Fibroblast of the aortic adventitia (primary cell): ENCODE data around the gene OPCML. TPM values are rescaled to one million over a fixed set of nuclear protein-coding genes. Genes with fewer than 3 reads are reported as not detected.
"Not testable (repeated sequence)": the region's sequence is repeated elsewhere in the genome, so short reads cannot be mapped to it uniquely, and the experiment has no call there.

ENCODE experiments used
- DNase-seq: peaks from one replicate; pipeline ENCODE4 v3.0.0-alpha.2; 2010; ENCODE audit warnings: low read depth
- H3K4me3 ChIP-seq: 2 replicates; pipeline ENCODE4 v1.5.1; 2011; ENCODE audit warnings: low read depth, mild to moderate bottlenecking, control low read depth, low read length, moderate library complexity
- small RNA-seq: library from RNA; depleted of rRNA; stranded (forward); fragments of <200 nt; gene quantifications from one replicate; pipeline ENCODE3, GENCODE V24; 2012
- total RNA-seq: library from RNA; depleted of rRNA; stranded (reverse); fragments of >200 nt; gene quantifications from 2 replicates; pipeline ENCODE4 v1.2.3, GENCODE V29; 2012; ENCODE audit warnings: low replicate concordance
- TF ChIP-seq, protein P1 (sequence below): IDR thresholded peaks from 2 replicates; pipeline ENCODE4 v1.5.1; 2011; ENCODE audit warnings: mild to moderate bottlenecking, low read length, control low read depth, inconsistent platforms; ENCODE audit not compliant: insufficient read depth

OPCML gene
- total RNA-seq, 1 donor: 0.18 TPM

DNA sequence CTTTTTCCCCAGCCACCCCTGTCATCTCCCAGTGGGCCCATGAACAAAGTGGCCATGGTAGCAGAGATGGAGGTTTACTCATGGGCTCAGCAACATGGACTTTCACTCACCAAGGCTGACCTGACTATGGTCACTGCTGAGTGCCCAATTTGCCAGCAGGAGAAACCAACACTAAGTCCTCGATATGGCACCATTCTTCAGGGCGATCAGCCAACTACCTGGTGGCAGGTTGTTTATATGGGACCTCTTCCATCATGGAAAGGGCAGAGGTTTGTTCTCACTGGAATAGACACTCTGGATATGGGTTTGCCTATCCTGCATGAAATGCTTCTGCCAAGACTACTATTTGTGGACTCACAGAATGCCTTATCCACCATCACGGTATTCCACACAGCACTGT, 1152.8 kb downstream of the OPCML start:
- DNase-seq: no peak
- no peak overlapping the region for H3K4me3 ChIP-seq
- TF ChIP-seq, protein P1, sequence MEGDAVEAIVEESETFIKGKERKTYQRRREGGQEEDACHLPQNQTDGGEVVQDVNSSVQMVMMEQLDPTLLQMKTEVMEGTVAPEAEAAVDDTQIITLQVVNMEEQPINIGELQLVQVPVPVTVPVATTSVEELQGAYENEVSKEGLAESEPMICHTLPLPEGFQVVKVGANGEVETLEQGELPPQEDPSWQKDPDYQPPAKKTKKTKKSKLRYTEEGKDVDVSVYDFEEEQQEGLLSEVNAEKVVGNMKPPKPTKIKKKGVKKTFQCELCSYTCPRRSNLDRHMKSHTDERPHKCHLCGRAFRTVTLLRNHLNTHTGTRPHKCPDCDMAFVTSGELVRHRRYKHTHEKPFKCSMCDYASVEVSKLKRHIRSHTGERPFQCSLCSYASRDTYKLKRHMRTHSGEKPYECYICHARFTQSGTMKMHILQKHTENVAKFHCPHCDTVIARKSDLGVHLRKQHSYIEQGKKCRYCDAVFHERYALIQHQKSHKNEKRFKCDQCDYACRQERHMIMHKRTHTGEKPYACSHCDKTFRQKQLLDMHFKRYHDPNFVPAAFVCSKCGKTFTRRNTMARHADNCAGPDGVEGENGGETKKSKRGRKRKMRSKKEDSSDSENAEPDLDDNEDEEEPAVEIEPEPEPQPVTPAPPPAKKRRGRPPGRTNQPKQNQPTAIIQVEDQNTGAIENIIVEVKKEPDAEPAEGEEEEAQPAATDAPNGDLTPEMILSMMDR: no peak

- no peak overlapping the region for H3K4me3 ChIP-seq
- DNase-seq: no peak
- TF ChIP-seq, protein P1: no peak
Observed at GRCh38 chr11:132373405-132374143, 1158.7 kb downstream of the OPCML start.

DNA sequence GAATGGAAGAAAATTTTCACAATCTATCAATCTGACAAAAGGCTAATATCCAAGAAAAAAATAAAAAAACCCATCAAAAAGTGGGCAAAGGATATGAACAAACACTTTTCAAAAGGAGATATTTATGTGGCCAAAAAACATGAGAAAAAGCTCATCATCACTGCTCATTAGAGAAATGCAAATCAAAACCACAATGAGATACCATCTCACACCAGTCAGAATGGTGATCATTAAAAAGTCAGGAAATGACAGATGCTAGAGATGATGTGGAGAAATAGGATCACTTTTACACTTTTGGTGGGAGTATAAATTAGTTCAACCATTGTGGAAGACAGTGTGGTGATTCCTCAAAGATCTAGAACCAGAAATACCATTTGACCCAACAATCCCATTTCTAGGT, 1162.2 kb downstream of the OPCML start:
- DNase-seq: not testable (repeated sequence)

DNA sequence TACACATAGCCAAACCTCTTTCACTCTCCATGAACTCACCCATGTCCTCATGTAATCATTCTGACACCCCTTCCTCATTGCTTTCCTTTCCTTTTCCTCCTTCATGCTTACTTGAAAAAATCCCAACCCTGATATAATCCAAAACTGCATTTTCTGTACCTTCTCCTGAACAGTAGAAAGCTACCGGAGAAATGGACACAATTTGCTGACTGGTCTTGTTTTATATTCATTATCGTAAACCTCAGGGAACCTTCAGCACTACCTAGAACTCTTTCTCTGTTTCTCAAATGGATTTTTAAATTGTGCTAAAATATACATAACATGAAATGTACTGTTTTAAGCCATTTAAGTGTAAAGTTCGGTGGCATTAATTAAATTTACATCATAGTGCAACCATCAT, 1165.0 kb downstream of the OPCML start:
- TF ChIP-seq, protein P1: no peak
- no peak overlapping the region for H3K4me3 ChIP-seq
- DNase-seq: no peak

More for the DNA sequence above, 1162.2 kb downstream of the OPCML start:
- not testable (repeated sequence) for H3K4me3 ChIP-seq

DNA sequence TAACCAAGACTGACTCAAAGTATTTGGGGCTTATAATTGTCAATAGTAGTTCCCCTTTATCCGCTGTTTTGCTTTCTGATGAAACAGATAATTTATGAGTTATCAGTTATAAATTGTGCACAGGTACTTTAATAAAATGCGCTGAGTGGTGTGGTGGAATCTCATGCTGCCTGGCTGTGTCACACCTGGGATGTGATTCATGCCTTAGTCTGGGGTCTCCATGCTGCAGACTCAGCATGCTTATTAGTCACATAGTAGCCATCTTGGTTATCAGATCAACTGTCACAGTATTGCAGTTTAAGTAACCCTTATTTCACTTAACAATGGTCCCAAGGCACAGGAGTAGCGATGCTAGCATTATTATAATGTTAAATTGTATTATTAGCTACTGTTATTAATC, 1166.7 kb downstream of the OPCML start:
- DNase-seq: no peak
- H3K4me3 ChIP-seq: no peak overlapping the region
- TF ChIP-seq, protein P1: no peak

Small RNA genes lying within 50 kb of the gene (small RNA-seq; reads per million reads assigned to genes)
- gene RF00026: not detected
